ENCODE measurements around the gene PHYH.

DNA sequence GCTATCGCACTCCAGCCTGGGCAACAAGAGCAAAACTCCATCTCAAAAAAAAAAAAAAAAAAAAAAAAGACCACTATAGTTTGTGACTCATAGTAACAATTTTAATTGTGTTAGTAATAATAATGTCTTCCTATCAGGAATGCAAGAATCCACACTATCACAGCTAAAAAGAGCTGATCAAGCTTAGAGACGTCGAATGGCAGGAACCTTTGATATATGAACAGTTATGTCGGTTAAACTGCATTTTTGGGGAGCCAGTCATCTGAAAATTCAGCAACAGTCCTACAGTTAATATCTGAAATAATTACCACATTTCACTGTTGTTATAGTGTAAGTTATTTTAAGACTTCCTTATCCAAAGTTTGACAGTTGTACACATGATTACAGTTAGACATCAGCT, 8.8 kb downstream of the PHYH start:
- TF ChIP-seq, protein P1, sequence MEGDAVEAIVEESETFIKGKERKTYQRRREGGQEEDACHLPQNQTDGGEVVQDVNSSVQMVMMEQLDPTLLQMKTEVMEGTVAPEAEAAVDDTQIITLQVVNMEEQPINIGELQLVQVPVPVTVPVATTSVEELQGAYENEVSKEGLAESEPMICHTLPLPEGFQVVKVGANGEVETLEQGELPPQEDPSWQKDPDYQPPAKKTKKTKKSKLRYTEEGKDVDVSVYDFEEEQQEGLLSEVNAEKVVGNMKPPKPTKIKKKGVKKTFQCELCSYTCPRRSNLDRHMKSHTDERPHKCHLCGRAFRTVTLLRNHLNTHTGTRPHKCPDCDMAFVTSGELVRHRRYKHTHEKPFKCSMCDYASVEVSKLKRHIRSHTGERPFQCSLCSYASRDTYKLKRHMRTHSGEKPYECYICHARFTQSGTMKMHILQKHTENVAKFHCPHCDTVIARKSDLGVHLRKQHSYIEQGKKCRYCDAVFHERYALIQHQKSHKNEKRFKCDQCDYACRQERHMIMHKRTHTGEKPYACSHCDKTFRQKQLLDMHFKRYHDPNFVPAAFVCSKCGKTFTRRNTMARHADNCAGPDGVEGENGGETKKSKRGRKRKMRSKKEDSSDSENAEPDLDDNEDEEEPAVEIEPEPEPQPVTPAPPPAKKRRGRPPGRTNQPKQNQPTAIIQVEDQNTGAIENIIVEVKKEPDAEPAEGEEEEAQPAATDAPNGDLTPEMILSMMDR (IDR thresholded peaks at IDR 0.05) = no peak
- TF ChIP-seq POLR2A (IDR thresholded peaks at IDR 0.05) (no peak), EP300 (IDR thresholded peaks at IDR 0.05; ENCODE audit: low read depth) (no peak), POLR2AphosphoS5 (IDR thresholded peaks at IDR 0.05) (no peak)

All from transverse colon (tissue), 4 donors.